Breast epithelium (tissue), 4 donors: ENCODE results near the gene RPS6KL1. TPM values are rescaled to one million over a fixed set of nuclear protein-coding genes. Genes with fewer than 3 reads are reported as not detected.

ENCODE experiments used
- DNase-seq, 2 donors: peaks; one replicate each; pipeline ENCODE4 v3.0.0-alpha.2; 2019; ENCODE audit warnings: low spot score in 2 of 2
- H3K27ac ChIP-seq, 2 donors: fragments of 200-600 bp; sonication (generic) in 1 of 2; one replicate each; pipeline ENCODE4 v1.5.1; 2016 to 2019; ENCODE audit warnings: mild to moderate bottlenecking in 1 of 2
- H3K27me3 ChIP-seq, 2 donors: fragments of 200-600 bp; sonication (generic) in 1 of 2; one replicate each; pipeline versions ENCODE4 v1.5.1 to v1.6.0; 2017 to 2019; ENCODE audit warnings: control low read depth in 1 of 2, mild to moderate bottlenecking in 1 of 2
- H3K36me3 ChIP-seq: fragments of 200-600 bp; one replicate; pipeline ENCODE4 v1.5.1; 2019
- H3K4me1 ChIP-seq, 2 donors: fragments of 200-600 bp; sonication (generic); one replicate each; pipeline ENCODE4 v1.5.1; 2016 to 2019; ENCODE audit warnings: control low read depth in 1 of 2
- H3K4me3 ChIP-seq, 3 donors: fragments of 200-600 bp; sonication (generic); 1 replicate in 2 of 3; 2 replicates in 1 of 3; pipeline ENCODE4 v1.5.1; 2016 to 2019; ENCODE audit warnings: mild to moderate bottlenecking in 3 of 3, moderate library complexity in 2 of 3
- H3K9me3 ChIP-seq, 2 donors: fragments of 200-600 bp; sonication (generic) in 1 of 2; one replicate each; pipeline ENCODE4 v1.5.1; 2016 to 2019; ENCODE audit warnings: control low read depth in 1 of 2
- POLR2A ChIP-seq: fragments of 450-650 bp; IDR thresholded peaks from one replicate; pipeline ENCODE4 v1.6.1; 2016; ENCODE audit warnings: antibody characterized with exemption, mild to moderate bottlenecking, moderate library complexity
- POLR2AphosphoS5 ChIP-seq, 3 donors: sonication (generic); formaldehyde crosslinking; IDR thresholded peaks; one replicate each; pipeline ENCODE4 v1.6.1; 2017; ENCODE audit warnings: antibody characterized with exemption in 3 of 3
- intact Hi-C: fragments of 100-400 bp; cut with DNase I; formaldehyde crosslinking; loops from one replicate; pipeline ENCODE4 v1.15.1; 2023; ENCODE audit warnings: low total_unique reads
- total RNA-seq, 3 donors: library from RNA; depleted of rRNA; stranded (reverse); fragments of >200 nt; gene quantifications; one replicate each; pipeline ENCODE4 v1.1.0, GENCODE V29; 2016
- TF ChIP-seq, protein P1 (sequence below), 3 donors: fragments of 450-650 bp; IDR thresholded peaks; one replicate each; pipeline ENCODE4 v1.5.1; 2016 to 2017; ENCODE audit warnings: antibody characterized with exemption in 3 of 3, mild to moderate bottlenecking in 3 of 3, moderate library complexity in 3 of 3

Gene RPS6KL1
- total RNA-seq, 3 donors from 2014 or later = 2.9 to 5.6 (median 3.3) TPM

DNA sequence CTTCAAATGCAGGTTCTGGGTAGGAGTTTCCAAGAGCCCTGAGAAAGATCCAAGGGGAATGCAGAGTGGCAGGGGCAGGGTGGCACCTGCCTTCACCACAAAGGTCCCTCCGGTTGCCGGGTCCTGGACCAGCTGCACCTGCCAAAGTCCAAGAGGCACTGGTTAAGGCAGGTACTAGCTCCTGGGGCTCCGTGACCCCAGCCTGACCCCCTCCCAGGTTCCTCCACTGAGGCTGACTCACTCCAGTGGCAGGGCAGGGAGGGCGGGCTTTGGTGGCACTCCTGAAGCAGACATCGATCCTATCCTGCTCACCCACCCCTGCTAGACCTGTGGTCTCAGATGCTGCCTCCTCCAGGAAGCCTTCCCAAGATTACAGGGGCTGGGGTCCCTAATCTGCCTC lies 11.4 kb downstream of the RPS6KL1 start:
- intact Hi-C loops = loop anchor here (10.0 kb wide), 1 partner anchor 173 kb away; no protein-coding TSS in a partner anchor
- no peak overlapping the region for H3K27ac ChIP-seq

DNA sequence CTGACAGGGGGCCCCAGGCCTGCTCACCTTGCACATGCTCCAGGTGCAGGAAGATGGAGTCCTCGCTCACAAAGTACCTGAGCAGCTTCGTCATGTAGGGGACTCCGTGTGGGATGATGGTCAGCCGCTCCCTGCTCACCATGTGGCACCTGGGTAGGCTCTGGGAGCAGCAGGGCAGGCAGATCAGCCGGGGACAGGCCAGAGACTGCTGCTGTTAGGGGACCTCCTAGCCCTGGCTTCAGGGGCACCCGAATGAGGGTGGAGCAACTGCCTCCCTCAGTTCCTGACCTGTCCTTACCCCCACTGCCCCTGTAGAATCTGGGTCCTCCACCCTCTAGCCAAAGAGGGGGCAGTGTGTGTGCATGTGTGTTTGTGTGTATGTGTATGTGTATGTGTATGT lies 11.8 kb downstream of the RPS6KL1 start:
- H3K27ac ChIP-seq = no peak overlapping the region
- intact Hi-C loops = loop anchor here (10.0 kb wide), 1 partner anchor 174 kb away; no protein-coding TSS in a partner anchor

More for the DNA sequence above, 11.4 kb downstream of the RPS6KL1 start:
- Histone ChIP-seq H3K36me3 (no peaks in the 10 kb centered on the region), H3K27me3 (no peaks in the 10 kb centered on the region), H3K4me3 (no peak overlapping the region), H3K4me1 (peaks cover 0 to under 1% of the 10 kb centered on the region in 2 donors), H3K9me3 (no peaks in the 10 kb centered on the region)
- TF ChIP-seq POLR2A = no peak
- TF ChIP-seq, protein P1, sequence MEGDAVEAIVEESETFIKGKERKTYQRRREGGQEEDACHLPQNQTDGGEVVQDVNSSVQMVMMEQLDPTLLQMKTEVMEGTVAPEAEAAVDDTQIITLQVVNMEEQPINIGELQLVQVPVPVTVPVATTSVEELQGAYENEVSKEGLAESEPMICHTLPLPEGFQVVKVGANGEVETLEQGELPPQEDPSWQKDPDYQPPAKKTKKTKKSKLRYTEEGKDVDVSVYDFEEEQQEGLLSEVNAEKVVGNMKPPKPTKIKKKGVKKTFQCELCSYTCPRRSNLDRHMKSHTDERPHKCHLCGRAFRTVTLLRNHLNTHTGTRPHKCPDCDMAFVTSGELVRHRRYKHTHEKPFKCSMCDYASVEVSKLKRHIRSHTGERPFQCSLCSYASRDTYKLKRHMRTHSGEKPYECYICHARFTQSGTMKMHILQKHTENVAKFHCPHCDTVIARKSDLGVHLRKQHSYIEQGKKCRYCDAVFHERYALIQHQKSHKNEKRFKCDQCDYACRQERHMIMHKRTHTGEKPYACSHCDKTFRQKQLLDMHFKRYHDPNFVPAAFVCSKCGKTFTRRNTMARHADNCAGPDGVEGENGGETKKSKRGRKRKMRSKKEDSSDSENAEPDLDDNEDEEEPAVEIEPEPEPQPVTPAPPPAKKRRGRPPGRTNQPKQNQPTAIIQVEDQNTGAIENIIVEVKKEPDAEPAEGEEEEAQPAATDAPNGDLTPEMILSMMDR (IDR thresholded peaks at IDR 0.05) = no peak
- TF ChIP-seq POLR2AphosphoS5 (IDR thresholded peaks at IDR 0.05) = no peak
- DNase-seq = no peak

DNA sequence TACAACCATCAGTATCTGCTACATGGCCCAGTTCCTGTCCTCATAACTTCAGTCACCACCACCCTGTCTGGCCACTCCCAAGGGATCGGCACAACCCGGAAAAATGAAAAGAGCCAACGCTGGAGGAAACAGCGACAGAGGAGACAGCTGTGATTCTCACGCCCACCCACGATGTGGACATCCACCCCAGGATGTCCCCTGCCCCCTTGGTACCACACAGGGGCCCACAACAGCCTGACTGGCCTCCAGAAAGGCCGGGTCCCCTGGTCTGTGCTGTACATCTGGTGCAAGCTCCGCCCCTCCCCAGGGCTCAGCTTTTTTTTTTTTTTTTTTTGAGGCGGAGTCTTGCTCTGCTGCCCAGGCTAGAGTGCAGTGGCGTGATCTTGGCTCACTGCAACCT lies 12.5 kb downstream of the RPS6KL1 start:
- no peak for DNase-seq
- no peak for TF ChIP-seq POLR2A
- no peak for TF ChIP-seq POLR2AphosphoS5 (IDR thresholded peaks at IDR 0.05)
- TF ChIP-seq, protein P1 (IDR thresholded peaks at IDR 0.05) = no peak
- no peaks in the 10 kb centered on the region for H3K27me3 ChIP-seq
- intact Hi-C loops = loop anchor here (10.0 kb wide), 1 partner anchor 174 kb away; no protein-coding TSS in a partner anchor
- no peaks in the 10 kb centered on the region for H3K36me3 ChIP-seq
- no peak overlapping the region for H3K4me3 ChIP-seq
- no peak overlapping the region for H3K27ac ChIP-seq
- H3K4me1 ChIP-seq = no peaks in the 10 kb centered on the region
- H3K9me3 ChIP-seq = no peaks in the 10 kb centered on the region

More for the DNA sequence above, 11.8 kb downstream of the RPS6KL1 start:
- no peak overlapping the region for H3K4me3 ChIP-seq
- H3K27me3 ChIP-seq = no peaks in the 10 kb centered on the region
- no peaks in the 10 kb centered on the region for H3K9me3 ChIP-seq
- TF ChIP-seq, protein P1 (IDR thresholded peaks at IDR 0.05) = no peak
- TF ChIP-seq POLR2A (no peak), POLR2AphosphoS5 (IDR thresholded peaks at IDR 0.05) (no peak)
- DNase-seq = no peak
- H3K36me3 ChIP-seq = no peaks in the 10 kb centered on the region
- no peaks in the 10 kb centered on the region for H3K4me1 ChIP-seq

DNA sequence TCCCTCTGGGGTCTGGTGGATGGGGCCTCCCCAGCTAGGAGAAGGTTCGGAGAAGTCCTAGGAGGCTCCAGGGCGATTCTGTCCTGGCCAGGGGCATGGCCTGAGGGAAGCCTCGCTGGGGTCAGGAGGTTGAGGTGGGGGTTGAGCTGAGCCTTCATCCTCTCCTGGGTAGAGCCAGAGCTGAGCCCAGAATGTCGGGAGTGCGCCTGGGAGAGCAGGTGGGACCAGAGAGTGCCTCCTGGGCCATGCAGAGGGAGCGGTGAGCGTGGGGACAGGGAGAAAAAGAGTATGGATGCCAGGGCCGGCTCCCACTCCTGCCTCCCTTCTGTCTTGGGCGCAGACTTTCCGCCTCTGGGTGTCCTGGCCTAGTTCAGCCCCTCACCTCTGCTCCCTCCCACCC lies 13.1 kb downstream of the RPS6KL1 start:
- no peaks in the 10 kb centered on the region for H3K27me3 ChIP-seq
- H3K27ac ChIP-seq = no peak overlapping the region
- TF ChIP-seq, protein P1 (IDR thresholded peaks at IDR 0.05) = no peak
- intact Hi-C loops = loop anchor here (10.0 kb wide), 1 partner anchor 175 kb away; no protein-coding TSS in a partner anchor
- H3K36me3 ChIP-seq = no peaks in the 10 kb centered on the region
- no peak overlapping the region for H3K4me3 ChIP-seq
- no peaks in the 10 kb centered on the region for H3K9me3 ChIP-seq
- no peak for DNase-seq
- H3K4me1 ChIP-seq = no peaks in the 10 kb centered on the region

DNA sequence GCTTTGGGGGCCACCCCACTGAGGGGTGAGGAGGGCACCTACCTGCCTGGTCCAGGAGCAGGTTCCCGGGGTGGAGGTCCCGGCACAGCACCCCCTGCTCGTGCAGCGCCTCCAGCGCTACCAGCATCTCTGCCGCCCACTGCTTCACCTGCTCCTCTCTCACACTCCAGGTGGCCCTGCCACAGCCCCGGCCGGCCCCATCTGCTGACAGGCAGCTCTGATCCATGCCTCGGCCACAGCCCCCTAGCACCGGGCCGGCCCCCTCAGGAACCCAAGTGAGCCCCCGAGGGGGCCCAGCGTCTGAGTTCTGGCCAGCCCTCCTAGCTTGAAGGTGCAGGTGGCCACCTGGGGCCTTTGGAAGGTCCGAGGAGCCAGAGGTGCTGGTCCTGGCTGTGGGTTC lies 13.6 kb downstream of the RPS6KL1 start:
- intact Hi-C loops = no loop called here
- Histone ChIP-seq H3K9me3 (no peaks in the 10 kb centered on the region), H3K27ac (no peak overlapping the region), H3K4me3 (no peak overlapping the region), H3K27me3 (no peaks in the 10 kb centered on the region), H3K4me1 (no peaks in the 10 kb centered on the region), H3K36me3 (no peaks in the 10 kb centered on the region)
- no peak for DNase-seq
- TF ChIP-seq POLR2A = no peak
- TF ChIP-seq POLR2AphosphoS5 (IDR thresholded peaks at IDR 0.05) = no peak
